HuH-7.5 (cell line): ENCODE data around the gene MYL5.
"Not testable (repeated sequence)": the region's sequence is repeated elsewhere in the genome, so short reads cannot be mapped to it uniquely, and the experiment has no call there.

ENCODE experiments used
- DNase-seq: peaks from one replicate; pipeline ENCODE4 v3.0.0; 2011; ENCODE audit warnings: low spot score

Gene MYL5

GRCh38 chr4:636628-637159 lies 37.6 kb upstream of the MYL5 start:
- no peak for DNase-seq

- no peak for DNase-seq
Observed at GRCh38 chr4:637536-638280, 36.6 kb upstream of the MYL5 start.

GRCh38 chr4:642366-642765 lies 32.0 kb upstream of the MYL5 start:
- not testable (repeated sequence) for DNase-seq

- DNase-seq: peak; percentile 76
Observed at GRCh38 chr4:646460-646859, 27.9 kb upstream of the MYL5 start.

- no peak for DNase-seq
Observed at GRCh38 chr4:647481-647880, 26.9 kb upstream of the MYL5 start.

GRCh38 chr4:648579-649292 lies 25.6 kb upstream of the MYL5 start:
- no peak for DNase-seq

- DNase-seq: no peak
Observed at GRCh38 chr4:649293-649625, 25.1 kb upstream of the MYL5 start.

GRCh38 chr4:649751-650310 lies 24.5 kb upstream of the MYL5 start:
- DNase-seq: no peak

GRCh38 chr4:650461-650860 lies 23.9 kb upstream of the MYL5 start:
- no peak for DNase-seq

- DNase-seq: no peak
Observed at GRCh38 chr4:650951-651883, 23.1 kb upstream of the MYL5 start.

GRCh38 chr4:651884-652642 lies 22.3 kb upstream of the MYL5 start:
- no peak for DNase-seq

GRCh38 chr4:653080-653821 lies 21.1 kb upstream of the MYL5 start:
- no peak for DNase-seq

GRCh38 chr4:653831-654502 lies 20.4 kb upstream of the MYL5 start:
- no peak for DNase-seq

- DNase-seq: no peak
Observed at GRCh38 chr4:654503-654845, 19.9 kb upstream of the MYL5 start.

- DNase-seq: no peak
Observed at GRCh38 chr4:654871-655463, 19.4 kb upstream of the MYL5 start.

GRCh38 chr4:655464-656151 lies 18.7 kb upstream of the MYL5 start:
- no peak for DNase-seq

- DNase-seq: no peak
Observed at GRCh38 chr4:656436-657337, 17.7 kb upstream of the MYL5 start.

- DNase-seq: no peak
Observed at GRCh38 chr4:657338-657833, 17.0 kb upstream of the MYL5 start.
